ENCODE data around the gene ICOSLG.
"Not testable (repeated sequence)": the region's sequence is repeated elsewhere in the genome, so short reads cannot be mapped to it uniquely, and the experiment has no call there.

ICOSLG gene

GRCh38 chr21:44199448-44199847, 41.3 kb downstream of the ICOSLG start:
- no peaks in the 10 kb centered on the region for H3K4me1 ChIP-seq (ENCODE audit: control insufficient read depth, insufficient read depth, low read length)
- H3K9me3 ChIP-seq (ENCODE audit: control insufficient read depth, low read length): no peaks in the 10 kb centered on the region
- no peaks in the 10 kb centered on the region for H3K27me3 ChIP-seq (ENCODE audit: control insufficient read depth, insufficient read depth, low read length, poor library complexity, severe bottlenecking)
- no peak overlapping the region for H3K4me3 ChIP-seq (ENCODE audit: insufficient read depth, low read depth, low read length)
- no peaks in the 10 kb centered on the region for H3K36me3 ChIP-seq (ENCODE audit: control insufficient read depth, insufficient read depth, low read length)
- WGBS, 2 experiments: no CpG with 5 or more reads among the region's 15 CpGs
- no peak overlapping the region for H3K27ac ChIP-seq (ENCODE audit: insufficient read depth, low read depth, low read length, poor library complexity, severe bottlenecking)

- H3K4me3 ChIP-seq (ENCODE audit: insufficient read depth, low read depth, low read length); H3K4me1 ChIP-seq (ENCODE audit: control insufficient read depth, insufficient read depth, low read length); H3K36me3 ChIP-seq (ENCODE audit: control insufficient read depth, insufficient read depth, low read length); H3K27ac ChIP-seq (ENCODE audit: insufficient read depth, low read depth, low read length, poor library complexity, severe bottlenecking); H3K27me3 ChIP-seq (ENCODE audit: control insufficient read depth, insufficient read depth, low read length, poor library complexity, severe bottlenecking); H3K9me3 ChIP-seq (ENCODE audit: control insufficient read depth, low read length): not testable (repeated sequence)
- no CpG with 5 or more reads among the region's 21 CpGs for WGBS, 2 experiments
Measured at GRCh38 chr21:44197156-44197516, 43.6 kb downstream of the ICOSLG start.

- not testable (repeated sequence) for H3K36me3 ChIP-seq (ENCODE audit: control insufficient read depth, insufficient read depth, low read length); H3K27ac ChIP-seq (ENCODE audit: insufficient read depth, low read depth, low read length, poor library complexity, severe bottlenecking); H3K4me3 ChIP-seq (ENCODE audit: insufficient read depth, low read depth, low read length); H3K9me3 ChIP-seq (ENCODE audit: control insufficient read depth, low read length); H3K27me3 ChIP-seq (ENCODE audit: control insufficient read depth, insufficient read depth, low read length, poor library complexity, severe bottlenecking); H3K4me1 ChIP-seq (ENCODE audit: control insufficient read depth, insufficient read depth, low read length)
- WGBS, 2 experiments: no CpG with 5 or more reads among the region's 22 CpGs
Measured at GRCh38 chr21:44196212-44197155, 44.3 kb downstream of the ICOSLG start.

GRCh38 chr21:44194888-44195287, 45.9 kb downstream of the ICOSLG start:
- H3K27ac ChIP-seq (ENCODE audit: insufficient read depth, low read depth, low read length, poor library complexity, severe bottlenecking); H3K4me3 ChIP-seq (ENCODE audit: insufficient read depth, low read depth, low read length); H3K27me3 ChIP-seq (ENCODE audit: control insufficient read depth, insufficient read depth, low read length, poor library complexity, severe bottlenecking); H3K4me1 ChIP-seq (ENCODE audit: control insufficient read depth, insufficient read depth, low read length); H3K36me3 ChIP-seq (ENCODE audit: control insufficient read depth, insufficient read depth, low read length); H3K9me3 ChIP-seq (ENCODE audit: control insufficient read depth, low read length): not testable (repeated sequence)
- WGBS, 2 experiments: no CpG with 5 or more reads among the region's 9 CpGs

GRCh38 chr21:44194451-44194850, 46.3 kb downstream of the ICOSLG start:
- H3K9me3 ChIP-seq (ENCODE audit: control insufficient read depth, low read length); H3K4me1 ChIP-seq (ENCODE audit: control insufficient read depth, insufficient read depth, low read length); H3K27me3 ChIP-seq (ENCODE audit: control insufficient read depth, insufficient read depth, low read length, poor library complexity, severe bottlenecking); H3K36me3 ChIP-seq (ENCODE audit: control insufficient read depth, insufficient read depth, low read length); H3K27ac ChIP-seq (ENCODE audit: insufficient read depth, low read depth, low read length, poor library complexity, severe bottlenecking); H3K4me3 ChIP-seq (ENCODE audit: insufficient read depth, low read depth, low read length): not testable (repeated sequence)
- no CpG with 5 or more reads among the region's 9 CpGs for WGBS, 2 experiments

- H3K27ac ChIP-seq (ENCODE audit: insufficient read depth, low read depth, low read length, poor library complexity, severe bottlenecking); H3K4me1 ChIP-seq (ENCODE audit: control insufficient read depth, insufficient read depth, low read length); H3K4me3 ChIP-seq (ENCODE audit: insufficient read depth, low read depth, low read length); H3K9me3 ChIP-seq (ENCODE audit: control insufficient read depth, low read length); H3K36me3 ChIP-seq (ENCODE audit: control insufficient read depth, insufficient read depth, low read length); H3K27me3 ChIP-seq (ENCODE audit: control insufficient read depth, insufficient read depth, low read length, poor library complexity, severe bottlenecking): not testable (repeated sequence)
- no CpG with 5 or more reads among the region's 5 CpGs for WGBS, 2 experiments
Measured at GRCh38 chr21:44193108-44193507, 47.6 kb downstream of the ICOSLG start.

- not testable (repeated sequence) for H3K27ac ChIP-seq (ENCODE audit: insufficient read depth, low read depth, low read length, poor library complexity, severe bottlenecking); H3K4me3 ChIP-seq (ENCODE audit: insufficient read depth, low read depth, low read length); H3K27me3 ChIP-seq (ENCODE audit: control insufficient read depth, insufficient read depth, low read length, poor library complexity, severe bottlenecking); H3K4me1 ChIP-seq (ENCODE audit: control insufficient read depth, insufficient read depth, low read length); H3K9me3 ChIP-seq (ENCODE audit: control insufficient read depth, low read length); H3K36me3 ChIP-seq (ENCODE audit: control insufficient read depth, insufficient read depth, low read length)
- WGBS, 2 experiments: no CpG with 5 or more reads among the region's 12 CpGs
Measured at GRCh38 chr21:44190349-44191271, 50.1 kb downstream of the ICOSLG start.

- not testable (repeated sequence) for H3K27ac ChIP-seq (ENCODE audit: insufficient read depth, low read depth, low read length, poor library complexity, severe bottlenecking); H3K27me3 ChIP-seq (ENCODE audit: control insufficient read depth, insufficient read depth, low read length, poor library complexity, severe bottlenecking); H3K36me3 ChIP-seq (ENCODE audit: control insufficient read depth, insufficient read depth, low read length); H3K4me3 ChIP-seq (ENCODE audit: insufficient read depth, low read depth, low read length); H3K4me1 ChIP-seq (ENCODE audit: control insufficient read depth, insufficient read depth, low read length); H3K9me3 ChIP-seq (ENCODE audit: control insufficient read depth, low read length)
- no CpG with 5 or more reads among the region's 7 CpGs for WGBS, 2 experiments
Measured at GRCh38 chr21:44184862-44185261, 55.9 kb downstream of the ICOSLG start.

- not testable (repeated sequence) for H3K27me3 ChIP-seq (ENCODE audit: control insufficient read depth, insufficient read depth, low read length, poor library complexity, severe bottlenecking); H3K4me1 ChIP-seq (ENCODE audit: control insufficient read depth, insufficient read depth, low read length); H3K4me3 ChIP-seq (ENCODE audit: insufficient read depth, low read depth, low read length); H3K36me3 ChIP-seq (ENCODE audit: control insufficient read depth, insufficient read depth, low read length); H3K27ac ChIP-seq (ENCODE audit: insufficient read depth, low read depth, low read length, poor library complexity, severe bottlenecking); H3K9me3 ChIP-seq (ENCODE audit: control insufficient read depth, low read length)
- WGBS, 2 experiments: no CpG with 5 or more reads among the region's 8 CpGs
Measured at GRCh38 chr21:44182202-44182601, 58.5 kb downstream of the ICOSLG start.

- not testable (repeated sequence) for H3K27me3 ChIP-seq (ENCODE audit: control insufficient read depth, insufficient read depth, low read length, poor library complexity, severe bottlenecking)
Measured at GRCh38 chr21:44181506-44181905, 59.2 kb downstream of the ICOSLG start.

More at GRCh38 chr21:44181506-44181905, 59.2 kb downstream of the ICOSLG start:
- H3K4me1 ChIP-seq (ENCODE audit: control insufficient read depth, insufficient read depth, low read length); H3K4me3 ChIP-seq (ENCODE audit: insufficient read depth, low read depth, low read length); H3K27ac ChIP-seq (ENCODE audit: insufficient read depth, low read depth, low read length, poor library complexity, severe bottlenecking); H3K36me3 ChIP-seq (ENCODE audit: control insufficient read depth, insufficient read depth, low read length); H3K9me3 ChIP-seq (ENCODE audit: control insufficient read depth, low read length): not testable (repeated sequence)
- no CpG with 5 or more reads among the region's 4 CpGs for WGBS, 2 experiments

Measured in ectodermal cell (in vitro differentiated cells).